ENCODE results near the gene WDR64. TPM values are rescaled to one million over a fixed set of nuclear protein-coding genes. Genes with fewer than 3 reads are reported as not detected.

WDR64 gene
- total RNA-seq, 1 experiment from 2014 or later = not detected

DNA sequence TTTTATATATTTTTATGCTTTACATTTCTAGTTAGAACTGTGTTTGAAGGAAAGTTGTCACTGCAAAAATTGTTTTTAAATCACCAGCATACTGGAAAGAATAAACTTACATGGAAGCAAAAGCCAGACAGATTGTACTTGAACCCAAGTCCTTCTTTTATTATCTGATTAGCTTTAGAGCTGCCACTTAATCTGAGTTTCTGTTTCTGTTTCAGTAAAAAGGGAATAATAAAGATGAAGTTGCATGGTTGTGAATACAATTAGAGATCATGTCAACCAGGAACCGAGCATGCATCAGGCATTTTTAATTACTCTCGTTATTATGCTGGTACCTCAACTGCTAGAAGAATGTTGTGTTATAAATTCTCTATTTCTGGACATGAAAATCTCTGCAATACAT lies 119.0 kb downstream of the WDR64 start:
- H2AFZ ChIP-seq = no peak overlapping the region
- CTCF ChIA-PET = no interaction called here
- DNase-seq = no peak
- no peaks in the 10 kb centered on the region for H3K4me1 ChIP-seq (replicated peaks; ENCODE audit: insufficient read depth)
- H3K27ac ChIP-seq = no peak overlapping the region
- TF ChIP-seq EZH2 (IDR thresholded peaks at IDR 0.05; ENCODE audit: low read depth) = no peak
- TF ChIP-seq, protein P1, sequence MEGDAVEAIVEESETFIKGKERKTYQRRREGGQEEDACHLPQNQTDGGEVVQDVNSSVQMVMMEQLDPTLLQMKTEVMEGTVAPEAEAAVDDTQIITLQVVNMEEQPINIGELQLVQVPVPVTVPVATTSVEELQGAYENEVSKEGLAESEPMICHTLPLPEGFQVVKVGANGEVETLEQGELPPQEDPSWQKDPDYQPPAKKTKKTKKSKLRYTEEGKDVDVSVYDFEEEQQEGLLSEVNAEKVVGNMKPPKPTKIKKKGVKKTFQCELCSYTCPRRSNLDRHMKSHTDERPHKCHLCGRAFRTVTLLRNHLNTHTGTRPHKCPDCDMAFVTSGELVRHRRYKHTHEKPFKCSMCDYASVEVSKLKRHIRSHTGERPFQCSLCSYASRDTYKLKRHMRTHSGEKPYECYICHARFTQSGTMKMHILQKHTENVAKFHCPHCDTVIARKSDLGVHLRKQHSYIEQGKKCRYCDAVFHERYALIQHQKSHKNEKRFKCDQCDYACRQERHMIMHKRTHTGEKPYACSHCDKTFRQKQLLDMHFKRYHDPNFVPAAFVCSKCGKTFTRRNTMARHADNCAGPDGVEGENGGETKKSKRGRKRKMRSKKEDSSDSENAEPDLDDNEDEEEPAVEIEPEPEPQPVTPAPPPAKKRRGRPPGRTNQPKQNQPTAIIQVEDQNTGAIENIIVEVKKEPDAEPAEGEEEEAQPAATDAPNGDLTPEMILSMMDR (conservative IDR thresholded peaks at IDR 0.05) = no peak
- no peaks in the 10 kb centered on the region for H3F3A ChIP-seq (ENCODE audit: insufficient read depth, low read depth)
- H3K27me3 ChIP-seq (ENCODE audit: insufficient read depth, low read depth) = no peaks in the 10 kb centered on the region
- no peaks in the 10 kb centered on the region for H3K79me2 ChIP-seq (ENCODE audit: low read depth)
- H3K9me2 ChIP-seq (ENCODE audit: insufficient read depth) = peaks cover 3% of the 10 kb centered on the region; the same call in 1 of the 2 replicates
- no peaks in the 10 kb centered on the region for H4K20me1 ChIP-seq (ENCODE audit: insufficient read depth)
- BruUV-seq (replicated peaks) = no TSS peak
- no peak overlapping the region for H3K4me2 ChIP-seq
- no peaks in the 10 kb centered on the region for H3K36me3 ChIP-seq (ENCODE audit: low read depth)
- intact Hi-C loops (cut with micrococcal nuclease; ENCODE audit: unreplicated experiment) = no loop called here
- no peak overlapping the region for H3K4me3 ChIP-seq
- POLR2A ChIA-PET (ENCODE audit: unreplicated experiment) = no interaction called here
- H3K9me3 ChIP-seq (ENCODE audit: insufficient read depth, low read depth) = no peaks in the 10 kb centered on the region

DNA sequence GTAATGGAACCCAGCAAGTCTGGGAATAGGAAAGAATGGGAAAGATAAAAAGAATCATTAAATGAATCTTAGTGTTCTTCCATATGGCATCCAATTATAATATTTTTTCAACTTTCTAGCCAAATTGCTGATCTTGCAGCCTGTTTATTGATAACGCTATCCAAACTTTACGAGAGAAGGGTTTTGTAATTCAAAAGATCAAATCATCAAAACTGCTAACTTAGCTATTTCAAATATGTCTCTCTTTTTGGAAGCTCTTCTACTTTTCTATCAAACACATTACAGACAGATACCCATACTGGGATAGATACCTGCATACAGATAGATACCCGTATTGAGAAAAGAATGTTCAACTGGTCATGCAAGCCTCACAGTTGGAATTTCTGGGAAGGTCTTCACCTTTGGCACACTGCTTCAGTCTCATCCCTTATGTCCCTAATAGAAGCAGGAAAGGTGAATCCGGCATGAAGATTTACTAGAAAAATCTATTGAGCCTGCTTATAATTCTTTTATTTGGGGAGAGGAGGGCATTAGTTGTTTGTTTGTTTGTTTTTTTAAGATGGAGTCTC lies 120.9 kb downstream of the WDR64 start:
- TF ChIP-seq EZH2 (IDR thresholded peaks at IDR 0.05; ENCODE audit: low read depth) = no peak
- TF ChIP-seq, protein P1 (conservative IDR thresholded peaks at IDR 0.05) = no peak
- H3K4me3 ChIP-seq = no peak overlapping the region
- no peak overlapping the region for H2AFZ ChIP-seq
- no peaks in the 10 kb centered on the region for H3K9me3 ChIP-seq (ENCODE audit: insufficient read depth, low read depth)
- H3K4me2 ChIP-seq = no peak overlapping the region
- H3F3A ChIP-seq (ENCODE audit: insufficient read depth, low read depth) = no peaks in the 10 kb centered on the region
- BruUV-seq (replicated peaks) = no TSS peak
- no peaks in the 10 kb centered on the region for H4K20me1 ChIP-seq (ENCODE audit: insufficient read depth)
- CTCF ChIA-PET = no interaction called here
- no peaks in the 10 kb centered on the region for H3K27me3 ChIP-seq (ENCODE audit: insufficient read depth, low read depth)
- no peaks in the 10 kb centered on the region for H3K36me3 ChIP-seq (ENCODE audit: low read depth)
- H3K9me2 ChIP-seq (ENCODE audit: insufficient read depth) = peaks cover 3% of the 10 kb centered on the region; the same call in 1 of the 2 replicates
- DNase-seq = no peak
- no peaks in the 10 kb centered on the region for H3K4me1 ChIP-seq (replicated peaks; ENCODE audit: insufficient read depth)
- H3K27ac ChIP-seq = no peak overlapping the region
- intact Hi-C loops (cut with micrococcal nuclease; ENCODE audit: unreplicated experiment) = no loop called here
- POLR2A ChIA-PET (ENCODE audit: unreplicated experiment) = no interaction called here
- H3K79me2 ChIP-seq (ENCODE audit: low read depth) = no peaks in the 10 kb centered on the region

DNA sequence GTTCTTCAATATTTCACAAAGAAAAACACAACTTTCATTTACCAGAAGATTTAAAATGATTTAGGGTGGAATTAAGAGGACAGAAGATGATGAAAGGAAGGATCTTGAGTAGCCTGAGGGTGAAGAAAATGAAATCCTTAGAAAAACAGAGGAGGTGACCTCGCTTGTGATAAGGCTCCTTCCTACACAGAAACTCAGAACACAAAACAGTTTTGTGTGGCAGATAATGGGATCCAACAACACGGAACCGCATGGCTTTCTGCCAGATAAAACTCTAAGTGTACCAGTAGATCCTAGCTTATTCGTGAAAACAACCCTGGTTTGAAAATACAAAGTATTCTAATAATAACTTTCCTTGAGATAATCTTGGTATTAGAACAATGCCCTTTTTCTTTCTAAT lies 121.9 kb downstream of the WDR64 start:
- no TSS peak for BruUV-seq (replicated peaks)
- Histone ChIP-seq H3K9me3 (ENCODE audit: insufficient read depth, low read depth) (no peaks in the 10 kb centered on the region), H3K4me1 (replicated peaks; ENCODE audit: insufficient read depth) (no peaks in the 10 kb centered on the region), H2AFZ (no peak overlapping the region), H3F3A (ENCODE audit: insufficient read depth, low read depth) (no peaks in the 10 kb centered on the region), H3K27ac (no peak overlapping the region), H3K4me3 (no peak overlapping the region), H4K20me1 (ENCODE audit: insufficient read depth) (no peaks in the 10 kb centered on the region), H3K9me2 (ENCODE audit: insufficient read depth) (peaks cover 3% of the 10 kb centered on the region; the same call in 1 of the 2 replicates), H3K4me2 (no peak overlapping the region), H3K27me3 (ENCODE audit: insufficient read depth, low read depth) (no peaks in the 10 kb centered on the region), H3K36me3 (ENCODE audit: low read depth) (no peaks in the 10 kb centered on the region), H3K79me2 (ENCODE audit: low read depth) (no peaks in the 10 kb centered on the region)
- POLR2A ChIA-PET (ENCODE audit: unreplicated experiment) = no interaction called here
- TF ChIP-seq, protein P1 (conservative IDR thresholded peaks at IDR 0.05) = no peak
- TF ChIP-seq EZH2 (IDR thresholded peaks at IDR 0.05; ENCODE audit: low read depth) = no peak
- DNase-seq = no peak
- CTCF ChIA-PET = interaction anchor here (0.5 to 0.6 kb wide), 2 partner anchors 25 to 138 kb away, joined by 3 to 4 read pairs; no protein-coding TSS in a partner anchor
- intact Hi-C loops (cut with micrococcal nuclease; ENCODE audit: unreplicated experiment) = no loop called here
